Mucosa of stomach (tissue), 1 donor: Measurements from ENCODE around the gene AUNIP.

Experiments
- H3K27me3 ChIP-seq: one replicate; pipeline ENCODE4 v1.7.0; 2013; ENCODE audit warnings: mild to moderate bottlenecking, low read length; ENCODE audit not compliant: control insufficient read depth, insufficient read depth
- H3K36me3 ChIP-seq: one replicate; pipeline ENCODE4 v1.7.0; 2013; ENCODE audit warnings: low read length; ENCODE audit not compliant: control insufficient read depth, insufficient read depth
- H3K4me1 ChIP-seq: one replicate; pipeline ENCODE4 v1.7.0; 2013; ENCODE audit warnings: mild to moderate bottlenecking, low read length; ENCODE audit not compliant: control insufficient read depth, insufficient read depth
- H3K4me3 ChIP-seq: one replicate; pipeline ENCODE4 v1.7.0; 2013; ENCODE audit warnings: low read length
- H3K9ac ChIP-seq: one replicate; pipeline ENCODE4 v1.7.0; 2013; ENCODE audit warnings: mild to moderate bottlenecking, low read length, moderate library complexity
- H3K9me3 ChIP-seq: one replicate; pipeline ENCODE4 v1.7.0; 2013; ENCODE audit warnings: mild to moderate bottlenecking, low read length, moderate library complexity; ENCODE audit not compliant: control insufficient read depth
- donor health status: Pancreatic carcinoma.

AUNIP gene

GRCh38 chr1:25818569-25818968 is 40.7 kb downstream of the AUNIP start:
- no peak overlapping the region for H3K4me3 ChIP-seq
- no peaks in the 10 kb centered on the region for H3K27me3 ChIP-seq
- H3K9ac ChIP-seq = peak overlapping the region; percentile 18
- no peaks in the 10 kb centered on the region for H3K9me3 ChIP-seq
- H3K4me1 ChIP-seq = peaks cover 28% of the 10 kb centered on the region
- H3K36me3 ChIP-seq = no peaks in the 10 kb centered on the region

GRCh38 chr1:25817840-25818501 is 41.3 kb downstream of the AUNIP start:
- H3K36me3 ChIP-seq = no peaks in the 10 kb centered on the region
- no peaks in the 10 kb centered on the region for H3K9me3 ChIP-seq
- H3K27me3 ChIP-seq = no peaks in the 10 kb centered on the region
- H3K4me3 ChIP-seq = no peak overlapping the region
- H3K4me1 ChIP-seq = peaks cover 28% of the 10 kb centered on the region
- peak overlapping the region; percentile 18 for H3K9ac ChIP-seq

- no peak overlapping the region for H3K4me3 ChIP-seq
- H3K9ac ChIP-seq = no peak overlapping the region
- H3K36me3 ChIP-seq = no peaks in the 10 kb centered on the region
- H3K27me3 ChIP-seq = no peaks in the 10 kb centered on the region
- peaks cover 22% of the 10 kb centered on the region for H3K4me1 ChIP-seq
- H3K9me3 ChIP-seq = no peaks in the 10 kb centered on the region
Observed at GRCh38 chr1:25816112-25816718, 43.0 kb downstream of the AUNIP start.

- Histone ChIP-seq H3K36me3 (no peaks in the 10 kb centered on the region), H3K4me1 (peaks cover 16% of the 10 kb centered on the region), H3K27me3 (no peaks in the 10 kb centered on the region), H3K4me3 (no peak overlapping the region), H3K9ac (no peak overlapping the region), H3K9me3 (no peaks in the 10 kb centered on the region)
Observed at GRCh38 chr1:25815208-25816111, 43.8 kb downstream of the AUNIP start.

DNA sequence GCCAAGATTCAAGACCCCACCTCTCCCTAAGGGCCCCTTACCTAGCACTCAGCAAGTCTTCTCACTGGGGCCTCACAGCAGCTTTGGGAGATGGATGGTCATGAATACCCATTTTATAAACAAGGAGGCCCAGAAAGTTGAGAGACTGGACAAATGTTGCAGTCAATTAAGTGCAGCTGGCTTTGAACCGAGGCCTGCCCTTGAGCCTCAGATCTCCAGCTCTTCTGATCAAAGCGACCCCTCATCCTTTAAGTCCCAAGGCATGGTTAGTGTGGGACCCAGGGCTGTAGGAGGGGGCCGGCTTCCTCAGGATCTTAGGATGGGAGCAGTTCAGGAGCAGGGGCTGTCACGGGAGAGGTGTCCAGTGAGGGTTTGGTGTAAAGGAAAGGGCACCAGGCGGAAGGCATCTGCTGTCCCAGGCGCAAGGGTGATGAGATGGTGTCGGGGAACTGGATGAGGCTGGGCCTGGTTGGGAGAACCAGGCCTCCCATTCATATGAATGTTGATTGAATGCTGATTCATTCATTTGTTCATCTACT is 44.6 kb downstream of the AUNIP start:
- Histone ChIP-seq H3K4me3 (no peak overlapping the region), H3K4me1 (peaks cover 16% of the 10 kb centered on the region), H3K9me3 (no peaks in the 10 kb centered on the region), H3K36me3 (no peaks in the 10 kb centered on the region), H3K27me3 (no peaks in the 10 kb centered on the region), H3K9ac (no peak overlapping the region)

DNA sequence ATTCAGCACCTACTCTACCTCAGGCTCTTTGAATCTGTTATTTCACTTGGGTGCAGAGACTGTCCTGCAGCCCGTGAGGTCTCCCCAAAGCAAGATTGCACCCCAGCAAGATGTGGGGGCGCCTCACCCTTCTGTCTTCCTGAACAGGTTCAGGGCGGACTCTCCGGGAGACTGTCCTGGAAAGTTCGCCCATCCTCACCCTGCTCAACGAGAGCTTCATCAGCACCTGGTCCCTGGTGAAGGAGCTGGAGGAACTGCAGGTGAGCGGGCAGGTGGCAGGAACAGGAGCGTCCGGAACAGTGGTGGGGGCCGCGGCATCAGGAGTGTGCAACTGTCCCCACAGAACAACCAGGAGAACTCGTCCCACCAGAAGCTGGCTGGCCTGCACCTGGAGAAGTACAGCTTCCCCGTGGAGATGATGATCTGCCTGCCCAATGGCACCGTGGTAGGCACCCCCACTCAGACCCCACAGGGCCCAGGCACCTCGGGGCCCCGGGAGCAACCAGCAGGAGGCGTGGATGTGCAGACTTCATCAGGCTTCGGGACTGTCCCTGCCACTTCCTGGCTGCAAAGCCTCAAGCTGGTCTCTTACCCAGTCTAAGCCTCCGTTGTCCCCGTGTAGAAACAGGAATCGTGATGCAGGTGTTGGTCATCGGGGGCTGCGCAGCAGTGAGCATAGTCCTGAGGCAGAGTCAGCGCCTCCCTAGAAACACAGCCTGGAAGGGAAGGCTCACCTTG is 45.4 kb downstream of the AUNIP start:
- no peak overlapping the region for H3K4me3 ChIP-seq
- no peak overlapping the region for H3K9ac ChIP-seq
- peaks cover 13% of the 10 kb centered on the region for H3K4me1 ChIP-seq
- no peaks in the 10 kb centered on the region for H3K9me3 ChIP-seq
- H3K27me3 ChIP-seq = no peaks in the 10 kb centered on the region
- no peaks in the 10 kb centered on the region for H3K36me3 ChIP-seq

GRCh38 chr1:25813071-25813733 is 46.1 kb downstream of the AUNIP start:
- Histone ChIP-seq H3K4me3 (no peak overlapping the region), H3K9ac (no peak overlapping the region), H3K4me1 (peaks cover 8% of the 10 kb centered on the region), H3K27me3 (no peaks in the 10 kb centered on the region), H3K36me3 (no peaks in the 10 kb centered on the region), H3K9me3 (no peaks in the 10 kb centered on the region)

- H3K4me1 ChIP-seq = no peaks in the 10 kb centered on the region
- H3K9ac ChIP-seq = no peak overlapping the region
- H3K4me3 ChIP-seq = no peak overlapping the region
- H3K36me3 ChIP-seq = no peaks in the 10 kb centered on the region
- H3K9me3 ChIP-seq = no peaks in the 10 kb centered on the region
- no peaks in the 10 kb centered on the region for H3K27me3 ChIP-seq
Observed at GRCh38 chr1:25811384-25812082, 47.7 kb downstream of the AUNIP start.

- Histone ChIP-seq H3K9ac (no peak overlapping the region), H3K27me3 (no peaks in the 10 kb centered on the region), H3K4me1 (no peaks in the 10 kb centered on the region), H3K4me3 (no peak overlapping the region), H3K36me3 (no peaks in the 10 kb centered on the region), H3K9me3 (no peaks in the 10 kb centered on the region)
Observed at GRCh38 chr1:25810341-25811299, 48.6 kb downstream of the AUNIP start.

DNA sequence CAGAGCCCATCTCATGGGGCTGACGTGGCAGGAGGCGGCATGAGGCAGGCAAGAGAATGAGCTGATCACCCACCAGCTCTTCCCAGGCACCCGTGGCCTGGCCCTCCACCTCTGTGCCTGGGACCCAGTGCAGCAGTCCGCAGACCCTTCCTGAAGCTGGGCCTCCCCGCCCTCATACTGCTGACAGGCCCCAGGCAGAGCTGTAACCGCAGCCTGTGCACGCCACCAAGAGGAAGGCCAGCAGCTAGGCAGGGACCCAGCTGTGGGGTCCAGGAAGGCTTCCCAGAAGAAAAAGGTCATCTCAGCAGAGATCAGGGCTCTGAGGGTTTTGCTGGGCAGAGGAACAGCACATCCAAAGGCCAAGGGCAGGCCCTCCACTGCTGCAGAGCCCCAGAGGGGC is 49.3 kb downstream of the AUNIP start:
- Histone ChIP-seq H3K27me3 (no peaks in the 10 kb centered on the region), H3K4me1 (no peaks in the 10 kb centered on the region), H3K4me3 (no peak overlapping the region), H3K9me3 (no peaks in the 10 kb centered on the region), H3K9ac (no peak overlapping the region), H3K36me3 (no peaks in the 10 kb centered on the region)
